Fibroblast of the aortic adventitia (primary cell): ENCODE data around the gene EFCAB3. TPM values are rescaled to one million over a fixed set of nuclear protein-coding genes. Genes with fewer than 3 reads are reported as not detected.
"Not testable (repeated sequence)": the region's sequence is repeated elsewhere in the genome, so short reads cannot be mapped to it uniquely, and the experiment has no call there.

Source experiments
- DNase-seq: peaks from one replicate; pipeline ENCODE4 v3.0.0-alpha.2; 2010; ENCODE audit warnings: low read depth
- H3K4me3 ChIP-seq: 2 replicates; pipeline ENCODE4 v1.5.1; 2011; ENCODE audit warnings: low read depth, mild to moderate bottlenecking, control low read depth, low read length, moderate library complexity
- CTCF ChIP-seq: IDR thresholded peaks from 2 replicates; pipeline ENCODE4 v1.5.1; 2011; ENCODE audit warnings: mild to moderate bottlenecking, low read length, control low read depth, inconsistent platforms; ENCODE audit not compliant: insufficient read depth
- small RNA-seq: library from RNA; depleted of rRNA; stranded (forward); fragments of <200 nt; gene quantifications from one replicate; pipeline ENCODE3, GENCODE V24; 2012
- total RNA-seq: library from RNA; depleted of rRNA; stranded (reverse); fragments of >200 nt; gene quantifications from 2 replicates; pipeline ENCODE4 v1.2.3, GENCODE V29; 2012; ENCODE audit warnings: low replicate concordance

The EFCAB3 gene
- total RNA-seq, 1 donor = not detected

GRCh38 chr17:62454111-62454510, 73.8 kb downstream of the EFCAB3 start:
- not testable (repeated sequence) for DNase-seq, H3K4me3 ChIP-seq

DNA sequence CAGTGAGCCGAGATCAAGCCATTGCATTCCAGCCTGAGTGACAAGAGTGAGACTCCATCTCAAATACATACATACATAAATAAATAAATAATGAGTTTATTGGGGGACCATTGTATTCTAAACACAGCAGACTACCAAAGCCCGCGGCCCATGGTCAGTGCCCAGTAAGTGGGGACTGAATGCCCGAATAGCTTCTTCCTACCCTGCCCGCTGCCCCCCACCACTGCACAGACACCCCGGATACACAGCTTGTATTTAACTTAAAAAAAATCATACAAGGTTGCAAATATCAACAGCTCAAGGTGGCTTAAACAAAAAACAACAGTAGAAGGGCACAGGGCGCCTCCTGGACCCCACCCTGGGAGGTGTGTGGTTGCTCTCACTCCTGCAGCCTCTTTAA, 75.7 kb downstream of the EFCAB3 start:
- DNase-seq = no peak
- no peak for TF ChIP-seq CTCF
- H3K4me3 ChIP-seq = no peak overlapping the region

GRCh38 chr17:62458483-62458882, 78.1 kb downstream of the EFCAB3 start:
- H3K4me3 ChIP-seq, DNase-seq: not testable (repeated sequence)

- DNase-seq, H3K4me3 ChIP-seq: not testable (repeated sequence)
Observed at GRCh38 chr17:62464422-62464821, 84.1 kb downstream of the EFCAB3 start.

- DNase-seq, H3K4me3 ChIP-seq: not testable (repeated sequence)
Observed at GRCh38 chr17:62465271-62465670, 84.9 kb downstream of the EFCAB3 start.

Small RNA genes within 50 kb of the gene (small RNA-seq; reads per million reads assigned to genes)
- gene RNU7-52P = not detected

Other genes with a start within 250 kb of the EFCAB3 start
- 7.2 and 29.6 TPM in 2 replicates for gene METTL2A, start 43.3 kb downstream of the EFCAB3 start, total RNA-seq
- 39.1 and 52.7 TPM in 2 replicates for gene TLK2, start 98.3 kb downstream of the EFCAB3 start, total RNA-seq
- gene MRC2, start 247.1 kb downstream of the EFCAB3 start, total RNA-seq = 170 and 245 TPM in 2 replicates